Thoracic aorta (tissue), 2 donors: ENCODE data around the gene RBMS3. TPM values are rescaled to one million over a fixed set of nuclear protein-coding genes. Genes with fewer than 3 reads are reported as not detected.

ENCODE experiments used
- ATAC-seq: fragments of 150-250 bp; one replicate; pipeline ENCODE4 v1.8.0; 2017; ENCODE audit warnings: low read depth; ENCODE audit not compliant: insufficient number of reproducible peaks, low FRiP score
- DNase-seq: peaks from one replicate; pipeline ENCODE4 v3.0.0-alpha.2; 2020; ENCODE audit warnings: low spot score
- H3K27ac ChIP-seq, 2 donors: fragments of 200-600 bp; sonication (generic); 1 replicate in 1 of 2; 2 replicates in 1 of 2; pipeline ENCODE4 v1.5.1; 2016; ENCODE audit warnings: mild to moderate bottlenecking in 2 of 2, moderate library complexity in 2 of 2
- H3K27me3 ChIP-seq: fragments of 200-600 bp; sonication (generic); replicated peaks from 2 replicates; pipeline ENCODE4 v1.6.0; 2016; ENCODE audit warnings: mild to moderate bottlenecking; ENCODE audit not compliant: insufficient read depth
- H3K36me3 ChIP-seq: fragments of 200-600 bp; sonication (generic); one replicate; pipeline ENCODE4 v1.5.1; 2016
- H3K4me1 ChIP-seq, 2 donors: fragments of 200-600 bp; sonication (generic); 1 replicate in 1 of 2; 2 replicates in 1 of 2; pipeline versions ENCODE4 v1.5.1 to v1.6.0; 2016; ENCODE audit warnings: low read depth in 2 of 2, mild to moderate bottlenecking in 1 of 2; ENCODE audit not compliant: control insufficient read depth in 1 of 2
- H3K4me3 ChIP-seq: fragments of 200-600 bp; sonication (generic); 2 replicates; pipeline ENCODE4 v1.5.1; 2016; ENCODE audit warnings: mild to moderate bottlenecking
- H3K9me3 ChIP-seq: fragments of 200-600 bp; sonication (generic); 2 replicates; pipeline ENCODE4 v1.5.1; 2016
- total RNA-seq, 2 donors: library from RNA; depleted of rRNA; stranded (reverse); fragments of >200 nt; gene quantifications; one replicate each; pipeline versions ENCODE4 v1.1.0 to v1.2.3, GENCODE V29; 2016
- TF ChIP-seq, protein P1 (sequence below): fragments of 200-600 bp; sonication (generic); IDR thresholded peaks from one replicate; pipeline ENCODE4 v1.5.1; 2019; ENCODE audit warnings: antibody characterized with exemption

RBMS3 gene
- total RNA-seq, 2 donors from 2014 or later, result 149 to 186 TPM

DNA sequence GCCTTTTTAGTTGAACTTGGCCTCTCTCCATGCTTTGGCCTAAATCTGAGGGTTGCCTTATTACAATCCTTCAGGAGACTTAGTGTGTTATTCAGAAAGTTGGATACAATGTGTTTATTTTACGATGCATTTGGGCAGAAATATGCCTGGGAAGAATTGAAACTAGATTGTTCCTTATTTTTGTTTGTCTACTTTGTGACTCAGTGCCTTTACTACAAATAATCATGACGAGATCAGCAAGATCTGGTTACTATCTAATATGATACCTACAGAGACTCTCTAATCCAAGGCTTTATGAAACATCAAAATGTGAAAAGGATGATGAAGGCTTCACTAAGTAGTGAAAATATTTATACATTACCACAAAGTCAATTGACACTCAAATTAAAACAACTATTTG lies 82.2 kb downstream of the RBMS3 start:
- H3K9me3 ChIP-seq, result no peaks in the 10 kb centered on the region
- no peak for DNase-seq
- H3K36me3 ChIP-seq, result no peaks in the 10 kb centered on the region
- H3K4me3 ChIP-seq, result no peak overlapping the region
- ATAC-seq, result no peak
- no peaks in the 10 kb centered on the region for H3K27me3 ChIP-seq
- H3K27ac ChIP-seq, result peak overlapping the region in 1 of 2 donors; percentile 7
- H3K4me1 ChIP-seq, result peaks cover 31 to 40% of the 10 kb centered on the region in 2 donors
- TF ChIP-seq, protein P1, sequence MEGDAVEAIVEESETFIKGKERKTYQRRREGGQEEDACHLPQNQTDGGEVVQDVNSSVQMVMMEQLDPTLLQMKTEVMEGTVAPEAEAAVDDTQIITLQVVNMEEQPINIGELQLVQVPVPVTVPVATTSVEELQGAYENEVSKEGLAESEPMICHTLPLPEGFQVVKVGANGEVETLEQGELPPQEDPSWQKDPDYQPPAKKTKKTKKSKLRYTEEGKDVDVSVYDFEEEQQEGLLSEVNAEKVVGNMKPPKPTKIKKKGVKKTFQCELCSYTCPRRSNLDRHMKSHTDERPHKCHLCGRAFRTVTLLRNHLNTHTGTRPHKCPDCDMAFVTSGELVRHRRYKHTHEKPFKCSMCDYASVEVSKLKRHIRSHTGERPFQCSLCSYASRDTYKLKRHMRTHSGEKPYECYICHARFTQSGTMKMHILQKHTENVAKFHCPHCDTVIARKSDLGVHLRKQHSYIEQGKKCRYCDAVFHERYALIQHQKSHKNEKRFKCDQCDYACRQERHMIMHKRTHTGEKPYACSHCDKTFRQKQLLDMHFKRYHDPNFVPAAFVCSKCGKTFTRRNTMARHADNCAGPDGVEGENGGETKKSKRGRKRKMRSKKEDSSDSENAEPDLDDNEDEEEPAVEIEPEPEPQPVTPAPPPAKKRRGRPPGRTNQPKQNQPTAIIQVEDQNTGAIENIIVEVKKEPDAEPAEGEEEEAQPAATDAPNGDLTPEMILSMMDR, result no peak

DNA sequence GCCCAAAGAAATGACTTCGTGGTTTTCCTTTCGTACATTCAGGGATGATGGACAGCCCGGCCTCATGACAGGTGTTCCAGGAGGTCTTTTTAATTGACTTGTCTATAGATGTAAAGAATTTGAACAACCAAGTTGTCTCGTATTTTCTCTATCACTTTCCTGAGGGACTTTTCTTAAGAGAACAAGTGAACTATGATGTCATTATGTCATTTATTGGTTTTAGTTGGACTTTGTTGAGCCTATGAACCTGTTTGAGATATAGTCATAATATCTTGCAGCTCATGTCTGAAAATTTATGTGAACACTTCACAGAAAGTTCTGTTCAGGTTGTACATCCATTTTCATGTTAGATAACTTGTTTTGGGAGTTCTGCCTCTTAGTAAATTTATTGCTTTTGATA lies 89.2 kb downstream of the RBMS3 start:
- peaks cover 28 to 70% of the 10 kb centered on the region in 2 donors for H3K4me1 ChIP-seq
- TF ChIP-seq, protein P1, result no peak
- DNase-seq (no peak), ATAC-seq (no peak)
- H3K4me3 ChIP-seq, result no peak overlapping the region
- H3K36me3 ChIP-seq, result no peaks in the 10 kb centered on the region
- H3K27me3 ChIP-seq, result no peaks in the 10 kb centered on the region
- no peaks in the 10 kb centered on the region for H3K9me3 ChIP-seq
- H3K27ac ChIP-seq, result no peak overlapping the region

DNA sequence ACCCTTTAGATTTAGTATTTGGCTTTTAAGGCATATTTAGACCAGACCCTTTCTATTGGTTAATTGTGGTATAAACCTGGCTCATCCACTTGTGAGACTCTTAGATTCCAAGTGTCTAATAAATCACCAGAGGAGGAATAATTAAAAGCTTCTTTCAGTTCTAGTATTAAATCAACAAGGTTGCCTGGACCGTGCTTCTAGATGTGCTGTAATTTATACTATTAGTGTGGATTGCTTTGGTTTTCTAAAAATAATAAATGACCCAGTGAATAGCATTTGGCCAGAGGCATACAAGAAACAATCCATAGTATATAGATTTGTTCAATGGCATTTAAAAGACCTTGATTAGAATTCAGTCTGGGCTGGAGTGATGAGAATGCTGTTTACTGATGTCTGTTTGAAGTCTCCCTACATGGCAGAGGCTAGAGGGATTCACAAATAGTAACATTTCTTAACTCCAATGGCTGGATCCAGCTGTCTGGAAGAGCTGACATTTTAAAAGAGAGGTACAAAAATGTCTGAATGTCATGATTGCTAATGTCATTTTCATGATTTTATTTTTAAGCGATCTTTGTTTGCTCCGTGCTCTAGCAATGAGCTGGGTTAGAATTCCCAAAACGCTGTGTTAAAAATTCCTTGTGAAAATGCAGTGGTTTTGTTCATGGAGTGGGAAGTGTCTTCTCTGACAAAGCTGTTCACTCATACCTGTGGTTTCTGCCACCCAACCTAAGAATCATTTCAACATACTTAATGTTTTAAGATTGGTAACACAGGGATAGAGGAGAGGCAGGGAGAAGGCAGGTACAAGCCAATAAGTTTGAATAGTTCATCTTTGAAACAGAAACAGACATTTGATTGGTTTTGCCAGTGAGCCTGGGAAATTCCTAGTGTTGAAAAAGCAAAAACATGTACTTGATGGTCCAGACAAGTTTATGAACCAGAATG lies 89.9 kb downstream of the RBMS3 start:
- ATAC-seq (no peak), DNase-seq (no peak)
- TF ChIP-seq, protein P1, result no peak
- Histone ChIP-seq H3K27ac (no peak overlapping the region), H3K4me1 (peaks cover 25 to 65% of the 10 kb centered on the region in 2 donors), H3K4me3 (no peak overlapping the region), H3K27me3 (no peaks in the 10 kb centered on the region), H3K36me3 (no peaks in the 10 kb centered on the region), H3K9me3 (no peaks in the 10 kb centered on the region)

DNA sequence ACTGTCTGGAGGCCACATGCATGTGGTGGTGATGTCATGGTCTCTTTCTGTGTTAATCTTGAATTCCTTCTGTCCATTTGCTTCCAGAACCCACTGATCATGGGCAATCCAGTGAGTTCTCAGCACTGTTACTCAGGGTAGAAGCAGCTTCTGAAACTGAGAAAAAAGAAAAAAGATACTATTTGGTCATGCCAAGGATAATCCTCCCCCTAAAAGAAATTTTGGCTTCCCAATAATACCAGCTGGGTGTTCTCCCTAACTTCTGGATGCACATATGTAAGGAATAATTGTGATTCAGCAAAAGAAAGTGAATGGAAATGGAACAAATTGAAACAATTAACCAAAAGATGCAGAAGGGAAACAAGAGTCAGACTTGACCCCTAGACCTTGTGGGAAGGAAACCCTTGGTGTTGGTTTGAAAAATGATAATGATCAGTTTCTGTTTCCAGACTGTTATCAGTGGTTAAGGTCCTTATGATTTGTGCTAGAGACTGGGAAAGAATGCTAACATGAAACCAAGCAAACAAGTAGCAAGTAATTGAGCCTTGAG lies 92.3 kb downstream of the RBMS3 start:
- TF ChIP-seq, protein P1, result no peak
- Histone ChIP-seq H3K9me3 (no peaks in the 10 kb centered on the region), H3K27ac (no peak overlapping the region), H3K4me3 (no peak overlapping the region), H3K36me3 (no peaks in the 10 kb centered on the region), H3K4me1 (peaks cover 14 to 48% of the 10 kb centered on the region in 2 donors), H3K27me3 (no peaks in the 10 kb centered on the region)
- ATAC-seq (no peak), DNase-seq (no peak)

DNA sequence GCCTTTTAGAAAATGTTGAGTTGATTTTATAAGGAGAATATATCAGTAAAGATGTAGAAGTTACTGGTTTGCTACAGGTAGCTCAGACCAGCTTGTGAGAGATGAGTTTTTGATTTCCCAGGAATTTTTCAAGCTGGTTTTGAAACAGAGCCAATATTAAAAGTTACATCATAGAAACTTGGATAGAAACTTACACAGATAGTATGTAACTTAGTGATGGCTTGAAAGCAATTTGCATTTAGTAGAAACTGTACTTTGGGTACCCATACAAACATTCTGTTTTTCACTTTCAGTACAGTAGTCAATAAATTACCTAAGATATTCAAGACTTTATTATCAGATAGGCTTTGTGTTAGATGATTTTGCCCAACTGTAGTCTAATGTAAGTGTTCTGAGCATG lies 93.4 kb downstream of the RBMS3 start:
- no peak for ATAC-seq
- Histone ChIP-seq H3K27ac (no peak overlapping the region), H3K27me3 (no peaks in the 10 kb centered on the region), H3K4me3 (no peak overlapping the region), H3K36me3 (no peaks in the 10 kb centered on the region), H3K4me1 (peaks cover 11 to 47% of the 10 kb centered on the region in 2 donors), H3K9me3 (no peaks in the 10 kb centered on the region)
- no peak for DNase-seq
- TF ChIP-seq, protein P1, result no peak
